SK-N-MC (cell line): ENCODE results near the gene GPRC5D.

Experiments used
- DNase-seq: peaks from one replicate; pipeline ENCODE4 v3.0.0-alpha.2; 2011; ENCODE audit warnings: low read depth, low spot score
- H3K27ac ChIP-seq: fragments of 200-600 bp; sonication (generic); 2 replicates; pipeline ENCODE4 v1.5.1; 2016; ENCODE audit warnings: mixed run types
- H3K36me3 ChIP-seq: fragments of 200-600 bp; sonication (generic); 2 replicates; pipeline ENCODE4 v1.6.1; 2017; ENCODE audit warnings: antibody characterized with exemption, low read length, mixed read lengths; ENCODE audit not compliant: insufficient read depth
- H3K4me3 ChIP-seq: fragments of 200-600 bp; sonication (generic); 2 replicates; pipeline ENCODE4 v1.5.1; 2016
- H3K9ac ChIP-seq: fragments of 200-600 bp; sonication (generic); 2 replicates; pipeline ENCODE4 v1.8.0; 2017; ENCODE audit warnings: mixed run types, mixed read lengths; ENCODE audit not compliant: insufficient read length
- H3K9me3 ChIP-seq: fragments of 200-600 bp; sonication (generic); 2 replicates; pipeline ENCODE4 v1.6.1; 2017; ENCODE audit warnings: low read depth, mild to moderate bottlenecking, antibody characterized with exemption, low read length, moderate library complexity, mixed read lengths
- EZH2 ChIP-seq: fragments of 200-600 bp; sonication (generic); IDR thresholded peaks from one replicate; pipeline ENCODE4 v1.6.1; 2017; ENCODE audit warnings: antibody characterized with exemption
- FOXP2 ChIP-seq: optimal IDR thresholded peaks from 2 replicates; pipeline ENCODE3; 2011; ENCODE audit warnings: mild to moderate bottlenecking, moderate library complexity; ENCODE audit not compliant: insufficient read depth; ENCODE audit errors: extremely low read length, control extremely low read depth
- POLR2AphosphoS5 ChIP-seq: IDR thresholded peaks from 2 replicates; pipeline ENCODE4 v1.6.1; 2012; ENCODE audit warnings: mild to moderate bottlenecking, low read depth, low read length, borderline replicate concordance

Gene GPRC5D

DNA sequence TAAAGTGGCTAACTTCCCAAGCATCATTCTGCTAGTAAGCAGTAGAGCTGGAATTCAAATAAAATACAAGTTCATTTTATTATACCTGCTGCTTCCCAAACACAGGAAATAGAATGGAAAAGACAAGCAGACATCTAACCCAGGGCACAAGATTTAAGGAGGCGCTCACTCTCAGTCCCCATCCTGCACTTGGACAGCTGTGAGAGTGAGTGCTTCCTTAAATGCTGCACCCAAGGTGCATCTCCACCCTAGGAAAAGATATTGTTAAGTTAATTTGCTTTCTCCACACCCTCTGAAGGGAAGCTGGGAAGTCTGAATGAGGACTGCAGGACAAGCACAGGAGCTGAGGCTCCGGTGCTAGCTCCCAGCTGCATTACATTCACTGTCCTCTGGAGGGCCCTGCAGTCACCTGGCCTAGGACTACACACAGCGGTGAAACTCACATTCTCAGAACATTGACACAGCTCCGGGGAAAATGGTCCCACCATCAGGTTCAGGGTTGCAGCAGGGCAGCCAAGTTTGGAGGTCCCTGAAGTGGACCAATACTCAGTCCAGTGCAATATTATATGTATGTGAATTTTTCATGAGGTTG is 33.9 kb upstream of the GPRC5D start:
- H3K4me3 ChIP-seq = no peak overlapping the region
- no peak for DNase-seq
- TF ChIP-seq FOXP2 (no peak), EZH2 (no peak), POLR2AphosphoS5 (no peak)

DNA sequence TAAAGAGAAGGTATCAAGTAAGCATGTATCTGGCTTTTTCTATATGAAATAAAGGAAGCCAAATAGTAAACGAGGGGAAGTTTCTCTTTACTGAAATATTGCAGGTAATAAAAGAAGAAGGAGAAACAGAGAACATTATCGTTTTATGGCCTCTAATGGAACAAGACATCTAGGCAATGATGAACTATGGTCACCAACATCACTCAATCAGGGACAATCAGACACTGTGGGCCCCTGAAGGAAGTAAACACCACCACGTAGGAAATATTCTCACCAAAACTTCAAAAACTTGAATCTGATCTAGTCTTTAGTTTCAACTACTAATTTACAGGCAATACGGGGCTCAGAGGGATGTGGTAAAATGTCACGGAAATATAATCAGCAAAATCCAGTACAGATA is 32.2 kb upstream of the GPRC5D start:
- TF ChIP-seq FOXP2 (no peak), EZH2 (no peak), POLR2AphosphoS5 (no peak)
- no peak overlapping the region for H3K4me3 ChIP-seq
- no peak for DNase-seq
- peaks cover 58% of the 10 kb centered on the region for H3K36me3 ChIP-seq
- H3K27ac ChIP-seq = no peak overlapping the region
- H3K9me3 ChIP-seq = no peaks in the 10 kb centered on the region
- H3K9ac ChIP-seq = no peak overlapping the region

More for the DNA sequence above, 33.9 kb upstream of the GPRC5D start:
- no peak overlapping the region for H3K9ac ChIP-seq
- no peaks in the 10 kb centered on the region for H3K9me3 ChIP-seq
- H3K27ac ChIP-seq = no peak overlapping the region
- peaks cover 50% of the 10 kb centered on the region for H3K36me3 ChIP-seq

DNA sequence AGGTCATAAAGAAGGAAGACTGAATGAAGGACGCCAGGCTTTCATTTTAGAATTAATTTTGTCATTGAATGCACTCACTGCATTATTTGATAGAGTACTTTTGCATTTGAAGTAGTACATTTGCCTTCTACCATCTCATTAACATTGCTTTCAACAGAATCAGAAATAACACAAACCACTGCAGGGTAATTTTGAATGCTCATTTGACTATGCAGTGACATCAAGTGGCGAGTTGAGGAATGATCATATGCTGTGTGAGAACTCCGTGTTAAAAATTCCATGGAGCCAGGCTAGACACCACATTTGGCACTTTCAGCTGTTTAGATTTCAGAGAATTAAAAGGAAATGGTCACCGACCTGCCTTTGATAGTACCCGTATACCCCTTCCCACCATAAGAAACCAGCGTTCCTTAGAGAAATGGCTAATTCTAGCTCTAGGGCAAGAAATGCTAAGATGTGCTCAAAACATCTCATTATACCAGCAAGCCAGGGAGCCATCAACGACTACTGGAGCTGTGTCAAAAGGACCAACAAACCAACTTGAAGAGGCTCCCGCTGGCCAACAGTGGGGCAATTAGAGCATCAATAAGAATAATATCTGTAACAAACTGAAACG is 31.6 kb upstream of the GPRC5D start:
- TF ChIP-seq FOXP2 (no peak), POLR2AphosphoS5 (no peak), EZH2 (no peak)
- H3K4me3 ChIP-seq = no peak overlapping the region
- H3K36me3 ChIP-seq = peaks cover 57% of the 10 kb centered on the region
- H3K9ac ChIP-seq = no peak overlapping the region
- no peak overlapping the region for H3K27ac ChIP-seq
- DNase-seq = no peak
- no peaks in the 10 kb centered on the region for H3K9me3 ChIP-seq

- H3K9me3 ChIP-seq = no peaks in the 10 kb centered on the region
- no peak overlapping the region for H3K4me3 ChIP-seq
- no peak overlapping the region for H3K9ac ChIP-seq
- H3K27ac ChIP-seq = no peak overlapping the region
- no peak for DNase-seq
- H3K36me3 ChIP-seq = peaks cover 48% of the 10 kb centered on the region
- TF ChIP-seq FOXP2 (no peak), POLR2AphosphoS5 (no peak), EZH2 (no peak)
Observed at GRCh38 chr12:12982331-12982730, 30.4 kb upstream of the GPRC5D start.

GRCh38 chr12:12979731-12980259 is 27.8 kb upstream of the GPRC5D start:
- no peak for DNase-seq
- H3K36me3 ChIP-seq = peaks cover 38% of the 10 kb centered on the region
- H3K27ac ChIP-seq = no peak overlapping the region
- H3K9me3 ChIP-seq = no peaks in the 10 kb centered on the region
- no peak overlapping the region for H3K4me3 ChIP-seq
- TF ChIP-seq POLR2AphosphoS5 (no peak), EZH2 (no peak), FOXP2 (no peak)
- no peak overlapping the region for H3K9ac ChIP-seq

GRCh38 chr12:12979126-12979525 is 27.2 kb upstream of the GPRC5D start:
- no peaks in the 10 kb centered on the region for H3K9me3 ChIP-seq
- no peak overlapping the region for H3K27ac ChIP-seq
- TF ChIP-seq POLR2AphosphoS5 = no peak
- TF ChIP-seq EZH2 = no peak
- no peak for TF ChIP-seq FOXP2
- peaks cover 37% of the 10 kb centered on the region for H3K36me3 ChIP-seq
- DNase-seq = no peak
- no peak overlapping the region for H3K9ac ChIP-seq
- no peak overlapping the region for H3K4me3 ChIP-seq

DNA sequence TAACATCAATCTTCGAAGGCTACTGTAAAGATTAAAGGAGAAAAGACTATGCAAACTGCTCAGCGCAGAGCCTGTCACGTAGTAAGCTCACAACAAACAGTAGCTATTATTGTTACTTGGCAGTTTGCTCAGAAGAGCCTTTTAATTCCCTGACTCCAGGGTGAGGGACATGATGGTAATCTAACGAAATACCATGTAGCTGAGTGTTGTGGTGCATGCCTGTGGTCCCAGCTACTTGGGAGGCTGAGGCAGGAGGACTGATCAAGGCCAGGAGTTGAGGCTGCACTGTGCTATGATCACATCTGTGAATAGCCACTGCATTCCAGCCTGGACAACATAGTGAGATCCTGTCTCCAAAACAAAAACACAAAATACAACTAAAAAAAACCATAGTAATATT is 25.3 kb upstream of the GPRC5D start:
- no peaks in the 10 kb centered on the region for H3K9me3 ChIP-seq
- H3K27ac ChIP-seq = no peak overlapping the region
- TF ChIP-seq EZH2 (no peak), POLR2AphosphoS5 (no peak), FOXP2 (no peak)
- no peak overlapping the region for H3K4me3 ChIP-seq
- DNase-seq = no peak
- no peak overlapping the region for H3K9ac ChIP-seq
- H3K36me3 ChIP-seq = peaks cover 49% of the 10 kb centered on the region

- peaks cover 47% of the 10 kb centered on the region for H3K36me3 ChIP-seq
- H3K9ac ChIP-seq = no peak overlapping the region
- no peaks in the 10 kb centered on the region for H3K9me3 ChIP-seq
- TF ChIP-seq EZH2 (no peak), FOXP2 (no peak), POLR2AphosphoS5 (no peak)
- no peak overlapping the region for H3K27ac ChIP-seq
- H3K4me3 ChIP-seq = no peak overlapping the region
- DNase-seq = no peak
Observed at GRCh38 chr12:12976366-12976765, 24.4 kb upstream of the GPRC5D start.
